NCI-H345 (cell line): ENCODE results near the gene GIMAP2.
"Not testable (repeated sequence)": the region's sequence is repeated elsewhere in the genome, so short reads cannot be mapped to it uniquely, and the experiment has no call there.

Experiments used
- DNase-seq: peaks from one replicate; lab custom pipeline; 2025; lab: John Stamatoyannopoulos, UW

GIMAP2 gene

DNA sequence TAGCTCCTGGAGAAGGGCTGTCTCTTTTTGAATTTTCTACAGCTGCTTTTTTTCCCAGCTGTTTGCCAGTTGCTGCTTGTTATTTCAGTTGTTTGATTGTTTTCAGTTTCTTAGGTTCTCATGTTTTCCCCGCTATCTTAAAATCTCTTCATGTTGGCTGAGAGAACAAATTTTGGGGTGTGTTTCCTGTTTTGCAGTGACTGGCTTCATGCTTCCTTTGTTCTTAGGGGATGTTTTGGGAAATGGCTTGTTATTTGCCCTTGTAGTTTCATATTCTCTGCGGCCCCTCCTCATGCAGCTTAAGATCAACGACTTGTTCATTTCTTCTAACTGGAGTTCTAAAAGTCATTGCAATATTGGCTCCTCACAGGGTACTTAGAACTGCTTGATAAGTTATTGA, 8.7 kb upstream of the GIMAP2 start:
- DNase-seq: not testable (repeated sequence)

DNA sequence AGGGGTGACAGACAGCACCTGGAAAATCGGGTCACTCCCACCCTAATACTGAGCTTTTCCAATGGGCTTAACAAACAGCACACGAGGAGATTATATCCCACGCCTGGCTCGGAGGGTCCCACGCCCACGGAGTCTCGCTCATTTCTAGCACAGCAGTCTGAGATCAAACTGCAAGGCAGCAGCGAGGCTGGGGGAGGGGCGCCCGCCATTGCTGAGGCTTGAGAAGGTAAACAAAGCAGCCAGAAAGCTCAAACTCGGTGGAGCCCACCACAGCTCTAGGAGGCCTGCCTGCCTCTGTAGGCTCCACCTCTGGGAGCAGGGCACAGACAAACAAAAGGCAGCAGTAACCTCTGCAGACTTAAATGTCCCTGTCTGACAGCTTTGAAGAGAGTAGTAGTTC, 6.9 kb upstream of the GIMAP2 start:
- DNase-seq: not testable (repeated sequence)

- DNase-seq: not testable (repeated sequence)
These were observed 5.1 kb upstream of the GIMAP2 start for GRCh38 chr7:150680364-150680763.

GRCh38 chr7:150686030-150686631, 625 bp downstream of the GIMAP2 start:
- DNase-seq: no peak

DNA sequence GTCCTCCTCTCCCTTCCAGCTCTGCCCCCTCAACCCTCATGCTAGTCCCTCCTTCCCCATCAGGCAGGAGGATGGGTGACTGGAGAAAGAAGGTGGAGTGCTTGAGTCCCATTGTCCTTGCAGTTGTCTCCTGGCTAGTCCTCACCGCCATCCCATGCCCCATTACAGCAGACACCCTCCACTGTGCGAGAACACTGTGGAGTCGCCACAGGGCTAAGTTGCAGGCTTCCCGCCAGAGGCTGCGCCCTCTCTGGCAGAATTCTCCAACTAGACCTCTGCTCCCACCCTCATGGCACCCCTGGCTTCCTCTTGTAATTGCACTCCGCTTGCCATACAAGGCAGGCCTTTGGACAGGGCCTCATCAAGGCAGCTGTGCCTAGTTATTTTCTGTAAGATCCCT, 3.1 kb downstream of the GIMAP2 start:
- DNase-seq: no peak

GRCh38 chr7:150695654-150696053, 10.1 kb downstream of the GIMAP2 start:
- peak; percentile 52 for DNase-seq

DNA sequence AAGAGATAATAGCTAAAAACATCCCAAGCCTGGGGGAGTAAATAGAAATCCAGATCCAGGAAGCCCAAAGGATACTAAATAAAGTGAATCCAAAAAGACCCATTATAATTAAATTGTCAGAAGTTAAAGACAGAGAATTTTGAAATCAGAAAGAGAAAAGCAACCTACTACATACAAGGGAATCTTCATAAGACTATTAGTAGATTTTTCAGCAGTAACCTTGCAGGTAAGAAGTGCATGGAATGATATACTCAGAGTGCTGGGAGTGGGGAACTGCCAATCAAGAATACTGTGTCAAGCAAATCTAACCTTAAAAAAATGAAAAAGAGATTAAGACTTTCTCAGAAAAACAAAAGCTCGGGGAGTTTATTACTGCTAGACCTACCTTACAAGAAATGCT, 17.7 kb downstream of the GIMAP2 start:
- no peak for DNase-seq

DNA sequence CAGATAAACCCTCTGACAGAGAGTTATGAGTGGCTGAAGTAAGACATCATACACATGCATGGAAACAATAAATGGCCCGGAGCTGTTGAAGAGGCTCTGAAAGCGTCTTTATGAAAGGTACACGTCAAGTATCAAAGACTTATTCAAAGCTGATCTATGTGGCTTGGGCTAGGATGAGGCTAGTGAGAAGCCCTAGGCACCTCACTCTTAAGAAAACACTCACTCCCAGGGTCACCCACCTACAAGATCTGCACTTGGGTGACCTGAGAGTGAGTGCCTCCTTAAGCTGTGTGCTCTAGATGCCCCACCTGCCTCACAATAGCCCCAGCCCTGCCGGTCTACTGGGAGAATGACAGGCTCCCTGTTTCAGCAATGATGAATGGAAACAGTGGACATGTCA, 29.8 kb downstream of the GIMAP2 start:
- DNase-seq: no peak

DNA sequence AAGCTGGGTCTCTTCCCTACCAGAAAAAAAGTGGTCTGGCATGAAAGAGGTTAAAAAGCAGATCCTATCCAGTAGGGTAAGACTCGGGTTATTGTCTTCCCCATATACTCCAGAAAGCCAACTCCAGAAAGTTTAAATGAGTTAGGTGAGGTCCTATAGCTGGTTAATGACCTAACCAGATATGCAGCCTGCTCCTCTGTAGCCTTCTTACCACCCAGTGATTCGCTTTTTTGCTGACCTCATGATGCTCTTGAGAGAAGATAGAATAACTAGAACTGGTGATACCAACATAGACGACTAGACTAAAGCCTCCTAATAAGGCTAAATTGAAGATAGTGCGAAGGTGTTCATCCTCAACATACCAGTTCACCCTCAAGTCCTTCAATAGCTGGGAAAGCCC, 30.2 kb downstream of the GIMAP2 start:
- DNase-seq: no peak

DNA sequence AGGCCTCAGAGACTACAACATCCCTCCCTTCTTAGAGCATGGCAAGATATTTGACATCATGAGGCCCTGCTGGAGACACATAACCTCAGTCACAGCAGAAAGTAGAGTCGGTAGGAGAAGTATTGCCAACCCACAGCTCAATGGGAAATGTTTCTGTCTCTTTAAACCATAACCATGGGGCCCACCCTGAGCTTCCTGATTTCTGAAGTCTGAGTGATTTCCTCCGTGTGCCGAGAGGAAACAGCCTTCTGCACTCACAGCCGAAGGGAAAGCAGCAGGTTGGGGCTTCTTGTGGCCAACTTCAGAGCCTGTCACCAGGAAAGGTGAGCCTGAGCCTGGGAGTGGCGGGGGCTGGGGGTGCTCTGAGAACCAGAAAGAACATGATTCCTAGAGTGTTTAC, 30.9 kb downstream of the GIMAP2 start, which contains the start of gene GIMAP1:
Gene GIMAP1 (plus strand): TSS at position 246 of the 400 bp plus-strand sequence. CDS start 2,435 bp downstream, outside the sequence.
- DNase-seq: no peak

- no peak for DNase-seq
These were observed 31.4 kb downstream of the GIMAP2 start for GRCh38 chr7:150716939-150717338.

GRCh38 chr7:150717814-150718420, 32.4 kb downstream of the GIMAP2 start:
- DNase-seq: no peak

GRCh38 chr7:150719436-150719835, 33.9 kb downstream of the GIMAP2 start:
- no peak for DNase-seq

DNA sequence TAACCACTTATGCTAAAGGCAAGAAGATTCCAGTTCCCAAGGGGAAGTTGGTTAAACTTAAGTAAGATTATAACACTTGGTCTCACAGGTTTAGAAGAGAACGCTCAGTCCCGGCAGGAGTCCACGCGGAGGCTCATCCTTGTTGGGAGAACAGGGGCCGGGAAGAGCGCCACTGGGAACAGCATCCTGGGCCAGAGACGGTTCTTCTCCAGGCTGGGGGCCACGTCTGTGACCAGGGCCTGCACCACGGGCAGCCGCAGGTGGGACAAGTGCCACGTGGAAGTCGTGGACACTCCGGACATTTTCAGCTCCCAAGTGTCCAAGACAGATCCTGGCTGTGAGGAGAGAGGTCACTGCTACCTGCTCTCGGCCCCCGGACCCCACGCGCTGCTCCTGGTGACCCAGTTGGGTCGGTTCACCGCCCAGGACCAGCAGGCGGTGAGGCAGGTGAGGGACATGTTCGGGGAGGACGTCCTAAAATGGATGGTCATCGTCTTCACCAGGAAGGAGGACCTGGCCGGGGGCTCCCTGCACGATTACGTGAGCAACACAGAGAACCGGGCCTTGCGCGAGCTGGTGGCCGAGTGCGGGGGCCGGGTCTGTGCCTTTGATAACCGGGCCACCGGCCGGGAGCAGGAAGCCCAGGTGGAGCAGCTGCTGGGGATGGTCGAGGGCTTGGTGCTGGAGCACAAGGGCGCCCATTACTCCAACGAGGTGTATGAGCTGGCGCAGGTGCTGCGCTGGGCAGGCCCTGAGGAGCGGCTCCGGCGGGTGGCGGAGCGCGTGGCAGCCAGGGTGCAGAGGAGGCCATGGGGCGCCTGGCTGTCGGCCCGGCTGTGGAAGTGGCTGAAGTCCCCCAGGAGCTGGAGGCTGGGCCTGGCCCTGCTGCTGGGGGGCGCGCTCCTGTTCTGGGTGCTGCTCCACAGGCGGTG, 34.7 kb downstream of the GIMAP2 start:
- no peak for DNase-seq

DNA sequence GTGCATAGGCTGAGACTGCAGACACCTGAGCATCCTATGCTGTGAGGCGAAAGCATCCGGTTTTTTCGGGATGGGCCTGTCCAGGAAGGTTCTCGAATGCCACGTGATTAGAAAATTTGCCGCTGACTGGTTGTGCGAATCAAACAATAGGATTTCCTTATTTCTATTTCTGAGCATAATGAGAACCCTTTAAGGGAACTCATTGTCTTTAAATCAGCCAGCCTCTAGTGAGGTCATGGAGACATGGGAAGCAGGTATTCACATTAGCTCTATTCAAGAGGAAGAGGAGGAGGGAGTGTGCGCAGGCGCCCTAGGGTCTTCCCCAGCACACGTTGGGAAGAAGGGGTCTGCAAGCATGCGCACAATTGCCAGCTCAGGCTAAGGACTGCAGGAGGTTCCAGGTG, 36.5 kb downstream of the GIMAP2 start:
- no peak for DNase-seq

DNA sequence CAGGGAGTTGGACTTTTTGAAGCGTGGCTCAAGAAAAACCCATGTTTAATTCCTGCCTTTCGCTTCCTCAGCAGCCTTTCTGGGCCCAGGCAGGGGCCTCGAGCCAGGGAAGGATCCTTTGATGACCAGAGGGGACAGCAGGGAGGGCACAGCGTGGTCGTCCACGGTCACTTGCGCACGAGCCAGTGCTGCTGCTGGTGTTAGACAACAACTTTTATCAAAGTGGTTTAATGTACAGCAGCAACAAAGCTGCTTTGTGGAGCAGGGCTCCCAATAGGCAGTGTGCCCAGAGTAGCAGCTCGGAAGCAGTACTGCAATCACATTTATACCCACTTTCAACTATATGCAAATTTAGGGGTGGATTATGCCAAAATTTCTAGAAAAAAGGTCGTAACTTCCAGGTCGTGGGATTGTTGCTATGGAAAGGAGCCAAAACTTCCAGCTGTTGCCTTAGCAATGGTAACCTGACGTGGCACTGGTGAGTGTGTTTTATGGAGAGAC, 37.0 kb downstream of the GIMAP2 start:
- no peak for DNase-seq

GRCh38 chr7:150723467-150723866, 38.0 kb downstream of the GIMAP2 start:
- DNase-seq: no peak

- DNase-seq: no peak
These were observed 41.9 kb downstream of the GIMAP2 start for GRCh38 chr7:150727381-150727780.

DNA sequence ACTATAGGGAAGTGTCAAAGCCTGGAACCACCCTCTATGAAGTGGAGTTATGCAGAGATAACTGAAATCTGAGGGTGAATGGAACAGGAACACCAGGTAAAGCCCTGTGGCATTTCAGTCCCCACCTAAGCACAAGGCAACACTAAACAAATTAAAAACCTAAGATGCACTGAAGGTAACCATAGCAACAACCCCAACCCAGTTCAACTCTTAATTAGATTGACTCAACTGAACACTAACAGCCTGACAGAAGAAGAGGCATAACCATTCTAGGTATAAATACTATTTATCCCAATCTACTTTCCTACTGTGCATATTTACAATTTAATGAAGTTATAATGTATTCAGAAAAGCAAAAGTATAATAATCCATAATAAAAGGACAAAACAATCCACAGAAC, 42.5 kb downstream of the GIMAP2 start:
- DNase-seq: no peak

DNA sequence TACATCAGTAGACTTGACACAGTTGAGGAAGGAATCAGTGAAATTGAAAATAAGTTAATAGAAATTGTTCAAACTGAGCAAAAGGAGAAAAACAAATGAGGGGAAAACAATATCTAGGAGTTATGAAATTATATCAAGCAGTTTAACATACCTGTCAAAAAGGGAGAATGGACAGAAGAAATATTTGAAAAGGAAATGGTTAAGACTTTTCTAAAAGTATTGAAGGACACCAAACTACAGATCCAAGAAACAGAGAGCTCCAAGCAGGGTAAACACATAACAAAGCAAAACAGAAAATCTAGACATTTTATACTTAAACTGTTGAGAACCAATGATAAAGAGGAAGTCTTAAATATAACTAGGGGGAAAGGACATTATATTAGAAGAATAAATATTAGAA, 43.1 kb downstream of the GIMAP2 start:
- no peak for DNase-seq

- DNase-seq: no peak
These were observed 46.4 kb downstream of the GIMAP2 start for GRCh38 chr7:150731916-150732315.

- no peak for DNase-seq
These were observed 47.4 kb downstream of the GIMAP2 start for GRCh38 chr7:150732786-150733481.
